SU-DHL-6 (cell line): ENCODE results near the gene CST9.

Experiments used
- EZH2phosphoT487 ChIP-seq: fragments of 200-600 bp; sonication (generic), shearing (Covaris generic); conservative IDR thresholded peaks from 2 replicates; pipeline ENCODE4 v1.6.1; 2018; ENCODE audit warnings: mild to moderate bottlenecking, antibody characterized with exemption, low read length, moderate library complexity, mixed read lengths
- TF ChIP-seq, protein P1 (sequence below): fragments of 200-600 bp; sonication (generic); IDR thresholded peaks from one replicate; pipeline ENCODE4 v1.5.1; 2017; ENCODE audit warnings: antibody characterized with exemption, mild to moderate bottlenecking, low read length, moderate library complexity; ENCODE audit not compliant: insufficient read depth, poor library complexity, severe bottlenecking

DNA sequence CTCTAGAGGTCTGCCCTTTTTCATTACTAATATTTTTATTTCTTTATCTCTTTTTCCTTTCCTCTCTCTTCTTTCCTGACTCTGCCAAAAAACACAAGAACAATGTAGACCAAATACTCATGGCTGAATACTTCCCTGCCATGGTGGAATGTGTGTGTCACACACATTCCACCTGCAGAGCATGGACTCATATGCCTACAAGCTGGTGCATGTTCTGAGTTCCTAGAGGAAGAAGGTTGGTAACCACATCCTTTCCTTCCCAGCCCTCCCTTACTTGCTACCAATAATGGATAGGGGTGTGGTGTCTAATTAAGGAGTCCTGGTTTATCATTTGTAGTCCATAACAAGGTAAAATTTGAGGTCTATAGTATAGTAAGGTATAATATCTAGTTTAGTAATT lies 22.2 kb downstream of the CST9 start:
- TF ChIP-seq, protein P1, sequence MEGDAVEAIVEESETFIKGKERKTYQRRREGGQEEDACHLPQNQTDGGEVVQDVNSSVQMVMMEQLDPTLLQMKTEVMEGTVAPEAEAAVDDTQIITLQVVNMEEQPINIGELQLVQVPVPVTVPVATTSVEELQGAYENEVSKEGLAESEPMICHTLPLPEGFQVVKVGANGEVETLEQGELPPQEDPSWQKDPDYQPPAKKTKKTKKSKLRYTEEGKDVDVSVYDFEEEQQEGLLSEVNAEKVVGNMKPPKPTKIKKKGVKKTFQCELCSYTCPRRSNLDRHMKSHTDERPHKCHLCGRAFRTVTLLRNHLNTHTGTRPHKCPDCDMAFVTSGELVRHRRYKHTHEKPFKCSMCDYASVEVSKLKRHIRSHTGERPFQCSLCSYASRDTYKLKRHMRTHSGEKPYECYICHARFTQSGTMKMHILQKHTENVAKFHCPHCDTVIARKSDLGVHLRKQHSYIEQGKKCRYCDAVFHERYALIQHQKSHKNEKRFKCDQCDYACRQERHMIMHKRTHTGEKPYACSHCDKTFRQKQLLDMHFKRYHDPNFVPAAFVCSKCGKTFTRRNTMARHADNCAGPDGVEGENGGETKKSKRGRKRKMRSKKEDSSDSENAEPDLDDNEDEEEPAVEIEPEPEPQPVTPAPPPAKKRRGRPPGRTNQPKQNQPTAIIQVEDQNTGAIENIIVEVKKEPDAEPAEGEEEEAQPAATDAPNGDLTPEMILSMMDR: no peak
- TF ChIP-seq EZH2phosphoT487: no peak
